Fibroblast of lung (primary cell): Measurements from ENCODE around the gene STRBP.

Experiments used
- CTCF ChIP-seq, 2 donors: IDR thresholded peaks in 1 of 2; conservative IDR thresholded peaks in 1 of 2; 1 replicate in 1 of 2; 2 replicates in 1 of 2; pipeline ENCODE4 v1.5.1; 2011 to 2012; ENCODE audit warnings: low read length in 2 of 2, control low read depth in 1 of 2, inconsistent platforms in 1 of 2, low read depth in 1 of 2, mild to moderate bottlenecking in 1 of 2
- EZH2 ChIP-seq: IDR thresholded peaks from 2 replicates; pipeline ENCODE4 v1.5.1; 2012; ENCODE audit warnings: low read length, control low read depth, mild to moderate bottlenecking; ENCODE audit errors: missing control alignments

DNA sequence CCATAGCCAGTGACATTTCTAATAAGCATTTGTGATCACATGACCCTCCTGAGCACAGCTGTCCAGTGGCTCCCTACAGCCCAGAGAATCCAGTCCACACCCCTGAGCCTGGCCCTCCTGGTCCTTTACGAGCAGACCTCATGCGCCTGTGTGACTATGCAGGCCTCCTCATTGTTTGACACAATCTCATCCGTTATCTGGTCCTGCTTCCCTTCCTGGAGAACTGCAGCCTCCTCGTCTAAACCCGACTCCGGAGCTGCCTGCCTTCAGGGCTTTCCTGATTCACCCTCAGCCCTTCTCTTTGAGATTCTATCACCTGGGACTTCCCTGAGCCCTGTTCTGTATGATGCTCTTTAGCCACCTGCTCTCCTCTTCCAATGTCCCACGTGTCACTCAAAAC, 155.2 kb downstream of the STRBP start:
- TF ChIP-seq CTCF (conservative IDR thresholded peaks at IDR 0.05 in 1 of 2, IDR thresholded peaks at IDR 0.05 in 1 of 2; ENCODE audit: low read depth in 1 of 2, low read length in 2 of 2) (no peak), EZH2 (no peak)
